Right renal cortex interstitium (tissue), 3 donors: ENCODE results near the gene SARS1. TPM values are rescaled to one million over a fixed set of nuclear protein-coding genes. Genes with fewer than 3 reads are reported as not detected.
"Not testable (repeated sequence)": the region's sequence is repeated elsewhere in the genome, so short reads cannot be mapped to it uniquely, and the experiment has no call there.

Source experiments
- DNase-seq, 3 donors: peaks; one replicate each; pipeline ENCODE4 v3.0.0-alpha.2; 2013; ENCODE audit warnings: low read depth in 3 of 3, low spot score in 2 of 3
- polyA plus RNA-seq, 3 donors: library from polyadenylated mRNA; unstranded; fragments of 120-200 nt; gene quantifications; one replicate each; pipeline ENCODE4 v1.2.1, GENCODE V29; 2013; ENCODE audit not compliant: insufficient read length in 3 of 3

Gene SARS1
- polyA plus RNA-seq, result 100 to 1,000 TPM; 144 to 154 (median 150) TPM

GRCh38 chr1:109213824-109214693, at the start of gene SARS1:
TSS of gene SARS1 (plus strand) at chr1:109213918. CDS start at chr1:109213993, 75 bp downstream.
- peak; percentile 79 to 84 (median 83) for DNase-seq

GRCh38 chr1:109164538-109164937, 49.2 kb upstream of the SARS1 start:
- no peak for DNase-seq

- DNase-seq, result no peak
These were observed 46.7 kb upstream of the SARS1 start for GRCh38 chr1:109167001-109167506.

- no peak for DNase-seq
These were observed 43.5 kb upstream of the SARS1 start for GRCh38 chr1:109170035-109170764.

GRCh38 chr1:109171646-109172045, 42.1 kb upstream of the SARS1 start:
- DNase-seq, result no peak

- not testable (repeated sequence) for DNase-seq
These were observed 37.4 kb upstream of the SARS1 start for GRCh38 chr1:109176349-109176748.

- not testable (repeated sequence) for DNase-seq
These were observed 33.0 kb upstream of the SARS1 start for GRCh38 chr1:109180715-109181084.

- no peak for DNase-seq
These were observed 32.5 kb upstream of the SARS1 start for GRCh38 chr1:109181085-109181806.

GRCh38 chr1:109181807-109182163, 31.9 kb upstream of the SARS1 start:
- no peak for DNase-seq

GRCh38 chr1:109183058-109183738, 30.5 kb upstream of the SARS1 start:
- no peak for DNase-seq

GRCh38 chr1:109184687-109185086, 29.0 kb upstream of the SARS1 start:
- no peak for DNase-seq

- DNase-seq, result no peak
These were observed 28.4 kb upstream of the SARS1 start for GRCh38 chr1:109185357-109185756.

- DNase-seq, result no peak
These were observed 27.6 kb upstream of the SARS1 start for GRCh38 chr1:109185990-109186732.

GRCh38 chr1:109186733-109187086, 27.0 kb upstream of the SARS1 start:
- DNase-seq, result no peak

GRCh38 chr1:109187127-109187526, 26.6 kb upstream of the SARS1 start:
- DNase-seq, result no peak

GRCh38 chr1:109188200-109188599, 25.5 kb upstream of the SARS1 start:
- no peak for DNase-seq

- DNase-seq, result no peak
These were observed 24.9 kb upstream of the SARS1 start for GRCh38 chr1:109188781-109189180.

GRCh38 chr1:109190189-109190588, 23.5 kb upstream of the SARS1 start:
- DNase-seq, result no peak

- DNase-seq, result no peak
These were observed 22.3 kb upstream of the SARS1 start for GRCh38 chr1:109191377-109191776.

GRCh38 chr1:109191891-109192290, 21.8 kb upstream of the SARS1 start:
- no peak for DNase-seq
